Neutrophil (primary cell): ENCODE measurements around the gene TMEM109.

Source experiments
- H3K27ac ChIP-seq: fragments of 200-600 bp; sonication (generic); 2 replicates; pipeline ENCODE4 v1.5.1; 2016; ENCODE audit warnings: mild to moderate bottlenecking, moderate library complexity
- H3K27me3 ChIP-seq: fragments of 200-600 bp; sonication (generic); 2 replicates; pipeline ENCODE4 v1.6.0; 2016; ENCODE audit warnings: mild to moderate bottlenecking
- H3K36me3 ChIP-seq: fragments of 200-600 bp; sonication (generic); 2 replicates; pipeline ENCODE4 v1.5.1; 2017
- H3K4me1 ChIP-seq, 2 experiments: fragments of 200-600 bp in 1 of 2; sonication (generic) in 1 of 2; 1 replicate in 1 of 2; 2 replicates in 1 of 2; pipeline versions ENCODE4 v1.5.1 to v1.6.1; 2013 to 2016; ENCODE audit warnings: low read depth in 1 of 2, low read length in 1 of 2, mild to moderate bottlenecking in 1 of 2, moderate library complexity in 1 of 2; ENCODE audit not compliant: control insufficient read depth in 1 of 2, insufficient read depth in 1 of 2
- H3K4me3 ChIP-seq, 2 experiments: fragments of 200-600 bp in 1 of 2; sonication (generic) in 1 of 2; 1 replicate in 1 of 2; 2 replicates in 1 of 2; pipeline ENCODE4 v1.5.1; 2013 to 2016; ENCODE audit warnings: low read depth in 1 of 2, low read length in 1 of 2, mild to moderate bottlenecking in 1 of 2, moderate library complexity in 1 of 2
- H3K9me3 ChIP-seq: fragments of 200-600 bp; sonication (generic); 2 replicates; pipeline ENCODE4 v1.5.1; 2016
- TF ChIP-seq, protein P1 (sequence below): fragments of 200-600 bp; sonication (generic); IDR thresholded peaks from 2 replicates; pipeline ENCODE4 v1.5.1; 2016; ENCODE audit warnings: antibody characterized with exemption

TMEM109 gene, protein sequence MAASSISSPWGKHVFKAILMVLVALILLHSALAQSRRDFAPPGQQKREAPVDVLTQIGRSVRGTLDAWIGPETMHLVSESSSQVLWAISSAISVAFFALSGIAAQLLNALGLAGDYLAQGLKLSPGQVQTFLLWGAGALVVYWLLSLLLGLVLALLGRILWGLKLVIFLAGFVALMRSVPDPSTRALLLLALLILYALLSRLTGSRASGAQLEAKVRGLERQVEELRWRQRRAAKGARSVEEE

DNA sequence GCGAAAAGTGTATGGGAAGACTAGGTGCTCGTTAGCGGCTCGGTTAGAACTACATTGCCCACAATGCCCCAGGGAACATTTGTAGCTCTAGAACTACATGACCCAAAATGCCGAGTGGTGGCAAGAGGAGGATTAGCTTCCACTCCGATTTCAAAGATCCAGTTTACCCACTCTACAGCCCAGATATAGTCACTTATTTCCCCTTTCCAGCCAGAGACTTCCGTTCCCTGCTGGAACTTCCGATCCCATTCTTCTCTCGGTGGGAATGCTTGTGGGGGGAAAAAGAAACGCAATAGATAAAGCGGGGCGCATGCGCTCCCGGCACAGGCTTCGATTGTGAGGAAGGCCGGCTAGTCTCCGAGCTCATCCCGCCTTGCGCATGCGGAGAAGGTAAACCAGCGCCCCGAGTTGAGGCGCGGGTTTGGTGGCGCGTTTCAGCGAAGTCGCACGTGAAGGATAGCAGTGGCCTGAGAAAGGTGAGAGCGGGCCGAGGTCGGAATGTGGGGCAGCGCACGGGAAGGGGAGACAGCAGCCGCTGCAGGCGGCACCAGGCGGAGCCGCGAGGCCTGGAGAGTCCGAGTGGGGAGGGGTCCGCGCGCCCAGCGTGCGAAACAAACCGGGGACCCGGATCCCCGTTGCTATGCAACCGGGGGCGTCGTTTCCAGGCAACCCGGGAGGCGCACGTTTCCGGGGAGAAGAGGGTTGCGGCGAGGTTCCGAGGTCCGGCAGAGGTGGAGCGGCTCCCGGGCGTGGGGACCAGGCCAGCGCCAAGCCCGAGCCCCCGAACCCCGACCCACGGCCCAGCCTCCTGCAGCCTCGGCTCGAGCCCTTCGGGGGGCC lies at the start of gene TMEM109:
Gene TMEM109, plus strand, starts transcription at position 366 of the 840 bp plus-strand sequence. CDS start 5,536 bp downstream, outside the sequence.
- TF ChIP-seq, protein P1, sequence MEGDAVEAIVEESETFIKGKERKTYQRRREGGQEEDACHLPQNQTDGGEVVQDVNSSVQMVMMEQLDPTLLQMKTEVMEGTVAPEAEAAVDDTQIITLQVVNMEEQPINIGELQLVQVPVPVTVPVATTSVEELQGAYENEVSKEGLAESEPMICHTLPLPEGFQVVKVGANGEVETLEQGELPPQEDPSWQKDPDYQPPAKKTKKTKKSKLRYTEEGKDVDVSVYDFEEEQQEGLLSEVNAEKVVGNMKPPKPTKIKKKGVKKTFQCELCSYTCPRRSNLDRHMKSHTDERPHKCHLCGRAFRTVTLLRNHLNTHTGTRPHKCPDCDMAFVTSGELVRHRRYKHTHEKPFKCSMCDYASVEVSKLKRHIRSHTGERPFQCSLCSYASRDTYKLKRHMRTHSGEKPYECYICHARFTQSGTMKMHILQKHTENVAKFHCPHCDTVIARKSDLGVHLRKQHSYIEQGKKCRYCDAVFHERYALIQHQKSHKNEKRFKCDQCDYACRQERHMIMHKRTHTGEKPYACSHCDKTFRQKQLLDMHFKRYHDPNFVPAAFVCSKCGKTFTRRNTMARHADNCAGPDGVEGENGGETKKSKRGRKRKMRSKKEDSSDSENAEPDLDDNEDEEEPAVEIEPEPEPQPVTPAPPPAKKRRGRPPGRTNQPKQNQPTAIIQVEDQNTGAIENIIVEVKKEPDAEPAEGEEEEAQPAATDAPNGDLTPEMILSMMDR, result peak; percentile 14
- Histone ChIP-seq H3K27ac (peak within 1 kb of the TSS; percentile 73), H3K9me3 (no peaks in the 10 kb centered on the region), H3K27me3 (peaks cover 30% of the 10 kb centered on the region), H3K4me1 (peaks cover 25 to 28% of the 10 kb centered on the region in 2 experiments), H3K36me3 (no peaks in the 10 kb centered on the region), H3K4me3 (peak within 1 kb of the TSS; percentile 85 to 93)

DNA sequence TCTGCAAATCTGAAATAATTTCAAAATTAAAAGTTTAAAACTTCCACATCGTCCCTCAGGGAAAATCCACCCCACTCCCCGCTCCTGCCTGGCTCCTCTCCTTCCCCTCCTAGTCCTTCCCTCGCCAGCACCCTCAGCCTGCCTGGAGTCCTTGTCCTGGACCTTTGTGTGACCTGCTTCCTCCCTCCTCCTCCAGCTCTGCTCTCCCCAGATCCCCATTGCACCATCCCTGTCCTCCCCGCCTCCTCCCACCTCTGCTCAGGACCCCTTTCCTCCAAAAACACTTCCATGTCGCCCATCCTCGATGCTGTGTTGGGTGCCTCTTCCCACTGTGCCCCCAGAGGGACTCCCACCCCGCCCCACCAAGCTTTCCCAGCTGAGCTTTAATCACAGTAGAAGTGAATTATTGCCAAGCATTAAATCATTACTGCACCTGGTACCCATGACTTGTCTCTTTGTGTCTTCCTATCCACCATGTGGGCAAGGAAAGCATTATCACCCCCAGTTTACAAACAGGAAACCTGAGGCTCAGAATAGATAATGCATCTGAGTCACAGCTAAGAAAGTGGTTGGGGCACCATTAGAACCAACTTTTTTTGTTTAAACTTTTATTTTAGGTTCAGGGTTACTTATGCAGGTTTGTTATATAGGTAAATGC lies 49.0 kb upstream of the TMEM109 start:
- H3K4me3 ChIP-seq, result no peak overlapping the region
- no peaks in the 10 kb centered on the region for H3K9me3 ChIP-seq
- H3K27me3 ChIP-seq, result no peaks in the 10 kb centered on the region
- no peaks in the 10 kb centered on the region for H3K36me3 ChIP-seq
- TF ChIP-seq, protein P1, result no peak
- H3K4me1 ChIP-seq, result no peaks in the 10 kb centered on the region
- H3K27ac ChIP-seq, result no peak overlapping the region

DNA sequence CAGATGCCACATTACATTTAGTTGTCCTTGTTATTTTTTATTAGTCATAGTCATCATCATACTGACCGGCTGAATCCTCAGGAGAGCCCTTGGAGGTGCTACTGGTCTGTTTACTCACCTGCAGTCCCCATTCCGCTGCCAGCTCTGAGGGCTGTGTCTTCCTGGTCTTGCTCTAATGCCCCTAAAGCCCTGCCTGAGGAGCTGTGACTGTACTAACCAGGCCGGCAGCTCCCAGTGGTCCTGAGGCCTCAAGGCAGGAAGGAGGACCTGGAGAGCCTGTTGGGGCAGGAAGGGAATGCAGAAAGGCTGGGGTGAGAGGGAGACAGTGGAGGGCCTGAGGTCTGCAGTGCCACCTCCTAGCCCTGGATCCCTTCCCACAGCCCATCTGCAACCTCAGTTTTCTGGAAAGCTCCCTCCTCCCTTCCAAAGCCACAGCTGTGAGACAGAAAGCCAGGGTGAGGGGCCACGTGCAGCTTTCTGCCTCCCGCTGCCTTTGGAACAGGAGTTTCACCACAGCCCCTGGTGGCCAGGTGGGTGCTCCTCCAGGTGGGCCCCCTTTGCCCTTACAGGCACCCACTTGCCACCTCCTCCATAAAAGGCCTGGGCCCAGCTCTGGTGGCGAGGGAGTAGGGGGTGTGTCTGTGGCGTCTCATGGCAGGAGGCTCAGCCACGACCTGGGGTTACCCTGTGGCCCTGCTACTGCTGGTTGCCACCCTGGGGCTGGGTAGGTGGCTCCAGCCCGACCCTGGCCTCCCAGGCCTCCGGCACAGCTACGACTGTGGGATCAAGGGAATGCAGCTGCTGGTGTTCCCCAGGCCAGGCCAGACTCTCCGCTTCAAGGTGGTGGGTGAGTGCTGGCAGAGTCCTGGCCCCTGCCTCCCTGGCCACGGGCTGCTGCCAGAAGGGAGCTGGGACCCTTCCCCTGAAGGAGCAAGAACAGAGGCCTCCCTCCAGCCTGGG lies 46.8 kb upstream of the TMEM109 start, which contains the start of gene ZP1:
Gene ZP1, plus strand, starts transcription at position 632 of the 960 bp plus-strand sequence. Its CDS starts 20 bp downstream, at position 652.
- Histone ChIP-seq H3K4me3 (no peak within 1 kb of the TSS), H3K4me1 (no peaks in the 10 kb centered on the region), H3K9me3 (no peaks in the 10 kb centered on the region), H3K27ac (no peak within 1 kb of the TSS), H3K27me3 (no peaks in the 10 kb centered on the region), H3K36me3 (no peaks in the 10 kb centered on the region)
- TF ChIP-seq, protein P1, result no peak

DNA sequence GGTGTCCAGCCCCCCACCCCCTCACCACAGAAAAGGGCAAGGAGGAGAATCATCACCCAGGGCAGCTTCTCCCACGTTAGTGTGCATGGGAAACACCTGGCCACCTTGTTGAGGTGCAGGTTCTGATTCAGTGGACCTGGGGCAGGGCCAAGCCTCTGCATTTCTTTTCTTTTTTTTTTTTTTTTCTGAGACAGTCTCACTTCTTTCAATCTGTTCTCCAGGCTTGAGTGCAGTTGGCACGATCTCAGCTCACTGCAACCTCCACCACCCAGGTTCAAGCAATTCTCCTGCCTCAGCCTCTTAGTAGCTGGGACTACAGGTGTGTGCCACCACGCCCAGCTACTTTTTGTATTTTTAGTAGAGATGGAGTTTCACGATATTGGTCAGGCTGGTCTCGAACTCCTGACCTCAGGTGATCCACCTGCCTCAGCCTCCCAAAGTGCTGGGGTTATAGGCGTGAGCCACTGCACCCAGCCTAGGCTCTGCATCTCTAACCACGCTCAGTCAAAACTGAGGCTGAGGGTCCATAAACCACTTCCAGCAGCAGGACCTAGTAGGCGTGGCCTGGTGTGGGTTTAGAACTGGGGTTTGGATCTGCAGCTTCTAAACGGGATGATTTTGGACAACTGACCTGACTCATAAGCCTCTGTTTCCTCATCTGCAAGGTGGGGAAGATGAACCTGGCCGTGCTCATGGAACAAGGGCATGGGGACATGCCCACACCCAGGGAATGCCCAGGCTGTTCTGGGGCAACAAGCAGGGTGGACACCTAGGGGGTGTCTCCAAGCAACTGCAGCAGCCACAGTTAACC lies 45.9 kb upstream of the TMEM109 start:
- Histone ChIP-seq H3K9me3 (no peaks in the 10 kb centered on the region), H3K4me3 (no peak overlapping the region), H3K27me3 (no peaks in the 10 kb centered on the region), H3K27ac (no peak overlapping the region), H3K36me3 (no peaks in the 10 kb centered on the region), H3K4me1 (no peaks in the 10 kb centered on the region)
- TF ChIP-seq, protein P1, result no peak
